Measurements from ENCODE around the gene WDR70. TPM values are rescaled to one million over a fixed set of nuclear protein-coding genes. Genes with fewer than 3 reads are reported as not detected.
"Not testable (repeated sequence)": the region's sequence is repeated elsewhere in the genome, so short reads cannot be mapped to it uniquely, and the experiment has no call there.

Gene WDR70
- total RNA-seq, 4 donors from 2014 or later, result 18.9 to 106 (median 34.9) TPM

- peaks cover 0 to 8% (median 0%) of the 10 kb centered on the region in 4 donors for H3K4me1 ChIP-seq
These were observed 203.1 kb downstream of the WDR70 start for GRCh38 chr5:37582202-37582601.

GRCh38 chr5:37593292-37593691 is 214.2 kb downstream of the WDR70 start:
- H3K36me3 ChIP-seq, H3K4me1 ChIP-seq, H3K9me3 ChIP-seq, H3K27ac ChIP-seq, DNase-seq, H3K27me3 ChIP-seq, H3K4me3 ChIP-seq: not testable (repeated sequence)

More at GRCh38 chr5:37582202-37582601, 203.1 kb downstream of the WDR70 start:
- H3K9me3 ChIP-seq, result no peaks in the 10 kb centered on the region
- no peak overlapping the region for H3K4me3 ChIP-seq
- no peak for TF ChIP-seq POLR2A (IDR thresholded peaks at IDR 0.05)
- H3K27me3 ChIP-seq, result no peaks in the 10 kb centered on the region
- no peaks in the 10 kb centered on the region for H3K36me3 ChIP-seq
- no peak overlapping the region for H3K27ac ChIP-seq
- no peak for DNase-seq

- not testable (repeated sequence) for DNase-seq, H3K27me3 ChIP-seq, H3K36me3 ChIP-seq, H3K9me3 ChIP-seq, H3K4me1 ChIP-seq, H3K27ac ChIP-seq, H3K4me3 ChIP-seq
These were observed 215.7 kb downstream of the WDR70 start for GRCh38 chr5:37594864-37595263.

- no peak for DNase-seq
- no peak for TF ChIP-seq POLR2A (IDR thresholded peaks at IDR 0.05)
- TF ChIP-seq CTCF (IDR thresholded peaks at IDR 0.05), result no peak
- no peaks in the 10 kb centered on the region for H3K36me3 ChIP-seq
- H3K4me1 ChIP-seq, result no peaks in the 10 kb centered on the region
- no peaks in the 10 kb centered on the region for H3K9me3 ChIP-seq
- H3K4me3 ChIP-seq, result no peak overlapping the region
- H3K27ac ChIP-seq, result no peak overlapping the region
- no peaks in the 10 kb centered on the region for H3K27me3 ChIP-seq
These were observed 219.6 kb downstream of the WDR70 start for GRCh38 chr5:37598733-37599132.

- no peak for TF ChIP-seq CTCF (IDR thresholded peaks at IDR 0.05)
- no peak for TF ChIP-seq POLR2A (IDR thresholded peaks at IDR 0.05)
- no peak for DNase-seq
- Histone ChIP-seq H3K4me1 (no peaks in the 10 kb centered on the region), H3K4me3 (no peak overlapping the region), H3K9me3 (no peaks in the 10 kb centered on the region), H3K27ac (no peak overlapping the region), H3K36me3 (peaks cover 0 to 5% (median 0%) of the 10 kb centered on the region in 3 donors), H3K27me3 (no peaks in the 10 kb centered on the region)
These were observed 222.0 kb downstream of the WDR70 start for GRCh38 chr5:37601163-37601562.

- no peak for DNase-seq
- H3K27me3 ChIP-seq, result no peaks in the 10 kb centered on the region
- no peak overlapping the region for H3K27ac ChIP-seq
- no peak overlapping the region for H3K4me3 ChIP-seq
- no peaks in the 10 kb centered on the region for H3K9me3 ChIP-seq
- TF ChIP-seq POLR2A (IDR thresholded peaks at IDR 0.05), result no peak
- no peak for TF ChIP-seq CTCF (IDR thresholded peaks at IDR 0.05)
- peaks cover 0 to 5% (median 0%) of the 10 kb centered on the region in 3 donors for H3K36me3 ChIP-seq
- no peaks in the 10 kb centered on the region for H3K4me1 ChIP-seq
These were observed 224.0 kb downstream of the WDR70 start for GRCh38 chr5:37603072-37603471.

- Histone ChIP-seq H3K27ac (no peak overlapping the region), H3K36me3 (peaks cover 0 to 5% (median 0%) of the 10 kb centered on the region in 3 donors), H3K27me3 (no peaks in the 10 kb centered on the region), H3K4me3 (no peak overlapping the region), H3K4me1 (no peaks in the 10 kb centered on the region), H3K9me3 (no peaks in the 10 kb centered on the region)
- TF ChIP-seq CTCF (IDR thresholded peaks at IDR 0.05), result no peak
- no peak for TF ChIP-seq POLR2A (IDR thresholded peaks at IDR 0.05)
- no peak for DNase-seq
These were observed 225.2 kb downstream of the WDR70 start for GRCh38 chr5:37604290-37604689.

All from Peyer's patch (tissue), 4 donors.